GM21515 (cell line): Measurements from ENCODE around the gene ANG.
"Not testable (repeated sequence)": the region's sequence is repeated elsewhere in the genome, so short reads cannot be mapped to it uniquely, and the experiment has no call there.

Experiments
- ATAC-seq: cut with Tn5 transposase; IDR thresholded peaks from one replicate; pipeline ENCODE4 v1.9.1; 2021; ENCODE audit not compliant: unreplicated experiment

ANG gene

GRCh38 chr14:20697273-20698017, 8.9 kb downstream of the ANG start:
- ATAC-seq = no peak

GRCh38 chr14:20698018-20698329, 9.4 kb downstream of the ANG start:
- no peak for ATAC-seq

- no peak for ATAC-seq
Observed at GRCh38 chr14:20698934-20699333, 10.4 kb downstream of the ANG start.

- no peak for ATAC-seq
Observed at GRCh38 chr14:20699931-20700330, 11.4 kb downstream of the ANG start.

GRCh38 chr14:20700965-20701364, 12.4 kb downstream of the ANG start:
- not testable (repeated sequence) for ATAC-seq

- ATAC-seq = no peak
Observed at GRCh38 chr14:20706657-20707355, 18.2 kb downstream of the ANG start.

GRCh38 chr14:20707622-20708021, 19.1 kb downstream of the ANG start:
- no peak for ATAC-seq

GRCh38 chr14:20711261-20711660, 22.7 kb downstream of the ANG start:
- no peak for ATAC-seq

GRCh38 chr14:20711685-20712084, 23.1 kb downstream of the ANG start:
- no peak for ATAC-seq

- ATAC-seq = no peak
Observed at GRCh38 chr14:20712904-20713303, 24.3 kb downstream of the ANG start.

GRCh38 chr14:20714593-20715250, 26.2 kb downstream of the ANG start:
- no peak for ATAC-seq

- ATAC-seq = no peak
Observed at GRCh38 chr14:20719777-20720176, 31.2 kb downstream of the ANG start.

GRCh38 chr14:20720741-20721140, 32.2 kb downstream of the ANG start:
- no peak for ATAC-seq

- no peak for ATAC-seq
Observed at GRCh38 chr14:20722016-20722415, 33.5 kb downstream of the ANG start.

- ATAC-seq = no peak
Observed at GRCh38 chr14:20723488-20723887, 34.9 kb downstream of the ANG start.

- ATAC-seq = not testable (repeated sequence)
Observed at GRCh38 chr14:20726121-20726520, 37.6 kb downstream of the ANG start.

- no peak for ATAC-seq
Observed at GRCh38 chr14:20726531-20726930, 38.0 kb downstream of the ANG start.

- ATAC-seq = no peak
Observed at GRCh38 chr14:20730891-20731290, 42.3 kb downstream of the ANG start.

GRCh38 chr14:20732477-20732876, 43.9 kb downstream of the ANG start:
- no peak for ATAC-seq

- no peak for ATAC-seq
Observed at GRCh38 chr14:20732979-20733635, 44.5 kb downstream of the ANG start.

- no peak for ATAC-seq
Observed at GRCh38 chr14:20733684-20734429, 45.3 kb downstream of the ANG start.
